Osteoblast (primary cell): ENCODE measurements around the gene IER5L. TPM values are rescaled to one million over a fixed set of nuclear protein-coding genes. Genes with fewer than 3 reads are reported as not detected.

Source experiments
- DNase-seq: peaks from one replicate; pipeline ENCODE4 v3.0.0; 2011; ENCODE audit warnings: low spot score, mixed read lengths; ENCODE audit not compliant: insufficient read length; ENCODE audit errors: missing footprints
- H2AFZ ChIP-seq: 2 replicates; pipeline ENCODE4 v1.6.0; 2011; ENCODE audit warnings: mild to moderate bottlenecking, low read length
- H3K27ac ChIP-seq: 2 replicates; pipeline ENCODE4 v1.5.1; 2011; ENCODE audit warnings: mild to moderate bottlenecking, low read depth, low read length, moderate library complexity
- H3K27me3 ChIP-seq: 2 replicates; pipeline ENCODE4 v1.6.0; 2012; ENCODE audit warnings: mild to moderate bottlenecking, control low read depth, inconsistent platforms, low read length, moderate library complexity; ENCODE audit not compliant: insufficient read depth
- H3K36me3 ChIP-seq: 2 replicates; pipeline ENCODE4 v1.5.1; 2011; ENCODE audit warnings: mild to moderate bottlenecking, low read length, control low read depth, moderate library complexity; ENCODE audit not compliant: insufficient read depth
- H3K4me1 ChIP-seq: 2 replicates; pipeline ENCODE4 v1.5.1; 2011; ENCODE audit warnings: mild to moderate bottlenecking, low read length, control low read depth, moderate library complexity; ENCODE audit not compliant: insufficient read depth
- H3K4me2 ChIP-seq: 2 replicates; pipeline ENCODE4 v1.6.0; 2011; ENCODE audit warnings: mild to moderate bottlenecking, low read length; ENCODE audit not compliant: insufficient read depth
- H3K4me3 ChIP-seq: fragments of 200-600 bp; sonication (generic); 3 replicates; pipeline ENCODE4 v1.5.1; 2012; ENCODE audit warnings: mild to moderate bottlenecking, low read length, inconsistent platforms; ENCODE audit not compliant: insufficient read depth
- H3K79me2 ChIP-seq: 2 replicates; pipeline ENCODE4 v1.6.0; 2012; ENCODE audit warnings: mild to moderate bottlenecking, low read length, control low read depth, inconsistent platforms; ENCODE audit not compliant: insufficient read depth
- H3K9me3 ChIP-seq: 2 replicates; pipeline ENCODE4 v1.5.1; 2011; ENCODE audit warnings: low read depth, low read length, control low read depth
- H4K20me1 ChIP-seq: 2 replicates; pipeline ENCODE4 v1.6.0; 2012; ENCODE audit warnings: mild to moderate bottlenecking, low read length, control low read depth; ENCODE audit not compliant: insufficient read depth
- CTCF ChIP-seq: IDR thresholded peaks from 2 replicates; pipeline ENCODE4 v1.5.1; 2011; ENCODE audit warnings: mild to moderate bottlenecking, low read depth, low read length, moderate library complexity; ENCODE audit errors: extremely low read depth
- total RNA-seq: library from RNA; depleted of rRNA; stranded (reverse); fragments of >200 nt; gene quantifications from 2 replicates; pipeline ENCODE4 v1.2.3, GENCODE V29; 2012

Gene IER5L
- total RNA-seq, 1 donor = 86.1 TPM

- Histone ChIP-seq H3K79me2 (peaks cover 19% of the 10 kb centered on the region), H3K4me1 (peaks cover 34% of the 10 kb centered on the region), H3K9me3 (no peaks in the 10 kb centered on the region), H3K36me3 (no peaks in the 10 kb centered on the region), H4K20me1 (peaks cover 11% of the 10 kb centered on the region), H3K4me2 (peak overlapping the region; percentile 96), H3K4me3 (peak overlapping the region; percentile 93), H2AFZ (peak overlapping the region; percentile 59), H3K27ac (peak overlapping the region; percentile 93), H3K27me3 (no peaks in the 10 kb centered on the region)
- peak; percentile 98 for DNase-seq
- peak; percentile 95 for TF ChIP-seq CTCF
Observed at GRCh38 chr9:129174102-129174723, 3.8 kb downstream of the IER5L start.

GRCh38 chr9:129173296-129174101 is 4.6 kb downstream of the IER5L start:
- Histone ChIP-seq H2AFZ (no peak overlapping the region), H3K4me3 (peak overlapping the region; percentile 93), H3K9me3 (no peaks in the 10 kb centered on the region), H4K20me1 (peaks cover 8% of the 10 kb centered on the region), H3K4me1 (peaks cover 37% of the 10 kb centered on the region), H3K36me3 (no peaks in the 10 kb centered on the region), H3K27ac (peak overlapping the region; percentile 93), H3K27me3 (no peaks in the 10 kb centered on the region), H3K79me2 (peaks cover 19% of the 10 kb centered on the region), H3K4me2 (peak overlapping the region; percentile 96)
- no peak for TF ChIP-seq CTCF
- DNase-seq = peak; percentile 43

GRCh38 chr9:129172816-129173215 is 5.2 kb downstream of the IER5L start:
- Histone ChIP-seq H4K20me1 (peaks cover 8% of the 10 kb centered on the region), H3K79me2 (peaks cover 19% of the 10 kb centered on the region), H3K4me1 (peaks cover 44% of the 10 kb centered on the region), H3K36me3 (no peaks in the 10 kb centered on the region), H3K27me3 (no peaks in the 10 kb centered on the region), H2AFZ (no peak overlapping the region), H3K4me3 (no peak overlapping the region), H3K27ac (no peak overlapping the region), H3K4me2 (no peak overlapping the region), H3K9me3 (no peaks in the 10 kb centered on the region)
- DNase-seq = peak; percentile 89
- TF ChIP-seq CTCF = no peak
